ENCODE measurements around the gene HSPA1L.
"Not testable (repeated sequence)": the region's sequence is repeated elsewhere in the genome, so short reads cannot be mapped to it uniquely, and the experiment has no call there.

The HSPA1L gene

DNA sequence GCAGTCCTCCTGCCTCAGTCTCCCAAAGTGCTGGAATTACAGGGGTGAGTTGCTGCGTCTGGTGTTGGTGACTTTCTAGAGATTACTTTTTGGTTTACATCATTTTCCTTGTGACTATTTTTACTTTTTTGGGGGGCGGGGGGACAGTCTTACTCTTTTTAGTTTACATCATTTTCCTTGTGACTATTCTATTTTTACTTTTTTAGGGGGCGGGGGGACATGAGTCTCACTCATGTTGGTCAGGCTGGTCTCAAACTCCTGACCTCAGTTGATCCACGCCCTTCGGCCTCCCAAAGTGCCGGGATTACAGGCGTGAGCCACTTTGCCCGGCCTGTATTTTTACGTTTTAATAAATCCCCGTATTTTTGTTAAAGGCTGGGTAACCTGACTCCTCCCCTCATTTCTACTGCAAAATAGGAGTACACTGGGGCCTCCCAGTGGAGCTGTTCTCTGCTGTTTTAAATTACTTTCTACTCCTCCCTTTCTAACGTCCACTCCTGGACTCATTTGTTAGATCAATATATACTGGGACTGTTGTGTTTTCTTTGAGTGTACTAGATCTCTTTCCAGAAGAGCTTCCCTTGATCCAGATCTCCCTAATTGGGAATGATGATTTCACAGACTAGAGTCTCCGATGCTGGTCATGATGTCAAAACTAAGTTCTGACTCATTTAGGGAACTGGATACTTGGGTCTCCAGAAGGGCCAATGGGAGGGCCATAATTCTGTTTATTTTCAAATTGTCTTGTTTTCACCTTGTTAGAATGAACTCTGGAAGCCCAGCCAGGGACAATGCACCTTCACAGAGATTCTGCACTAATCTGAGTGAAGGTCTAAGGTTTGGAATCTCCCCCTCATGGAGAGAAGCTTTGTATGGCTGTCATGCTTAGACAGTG lies 21.6 kb upstream of the HSPA1L start:
- DNase-seq, result no peak

DNA sequence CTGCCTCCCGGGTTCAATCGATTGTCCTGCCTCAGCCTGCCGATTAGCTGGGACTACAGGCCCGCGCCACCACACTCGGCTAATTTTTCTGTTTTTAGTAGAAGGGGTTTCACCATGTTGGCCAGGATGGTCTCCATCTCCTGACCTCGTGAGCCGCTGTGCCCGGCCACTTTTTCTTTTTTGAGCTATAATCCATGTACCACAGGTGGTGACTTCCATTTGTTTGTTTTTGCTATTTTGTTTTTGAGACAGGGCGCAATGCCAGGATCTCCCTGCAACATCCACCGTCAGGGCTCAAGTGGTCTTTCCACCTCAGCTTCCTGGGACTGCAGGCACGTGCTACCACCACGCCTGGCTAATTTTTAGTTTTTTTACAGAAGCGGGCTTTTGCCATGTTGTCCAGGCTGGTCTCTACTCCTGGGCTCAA lies 21.0 kb upstream of the HSPA1L start:
- DNase-seq, result no peak

DNA sequence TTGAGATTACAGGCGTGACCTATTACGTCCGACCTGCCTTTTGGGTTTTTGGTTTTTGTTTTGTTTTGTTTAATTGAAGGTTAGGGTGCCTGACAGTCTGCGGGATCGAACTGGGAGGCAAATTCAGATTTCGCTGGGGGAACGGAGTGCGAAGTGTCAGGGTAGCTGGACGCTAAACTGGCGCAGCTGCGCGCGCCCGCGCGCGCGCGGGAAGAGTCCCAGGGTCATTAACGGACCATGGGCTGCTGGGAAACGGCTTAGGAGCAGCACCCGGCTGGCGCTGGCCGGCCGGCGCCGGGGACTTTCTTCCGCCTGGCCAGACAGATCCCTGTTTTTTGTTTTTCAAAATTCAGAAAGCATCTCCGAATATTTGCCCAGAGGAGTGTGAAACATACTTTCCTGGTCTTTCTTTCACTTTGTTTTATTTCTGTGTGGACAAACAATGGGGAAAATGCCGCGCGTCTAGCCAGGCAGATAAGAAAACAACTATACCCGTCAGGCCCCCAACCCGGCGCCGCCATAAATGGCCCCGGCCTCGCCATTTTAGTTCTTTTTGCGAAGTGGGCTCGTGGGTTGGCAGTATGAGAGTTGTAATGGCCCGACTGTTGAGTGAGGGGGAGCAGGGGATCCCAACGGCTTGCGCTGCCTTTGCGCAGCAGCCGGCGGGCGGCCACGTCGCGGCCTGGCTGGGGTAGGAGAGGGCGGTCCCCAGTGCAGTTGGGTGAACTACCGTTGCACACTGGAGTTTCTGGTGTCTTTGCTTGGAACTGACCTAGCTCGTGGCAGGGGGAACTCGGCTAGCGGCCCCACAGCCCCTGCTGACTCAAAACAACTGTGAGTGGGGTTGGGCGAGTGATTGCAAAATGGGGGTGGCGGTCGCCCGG lies 19.5 kb upstream of the HSPA1L start:
- peak; percentile 84 for DNase-seq

DNA sequence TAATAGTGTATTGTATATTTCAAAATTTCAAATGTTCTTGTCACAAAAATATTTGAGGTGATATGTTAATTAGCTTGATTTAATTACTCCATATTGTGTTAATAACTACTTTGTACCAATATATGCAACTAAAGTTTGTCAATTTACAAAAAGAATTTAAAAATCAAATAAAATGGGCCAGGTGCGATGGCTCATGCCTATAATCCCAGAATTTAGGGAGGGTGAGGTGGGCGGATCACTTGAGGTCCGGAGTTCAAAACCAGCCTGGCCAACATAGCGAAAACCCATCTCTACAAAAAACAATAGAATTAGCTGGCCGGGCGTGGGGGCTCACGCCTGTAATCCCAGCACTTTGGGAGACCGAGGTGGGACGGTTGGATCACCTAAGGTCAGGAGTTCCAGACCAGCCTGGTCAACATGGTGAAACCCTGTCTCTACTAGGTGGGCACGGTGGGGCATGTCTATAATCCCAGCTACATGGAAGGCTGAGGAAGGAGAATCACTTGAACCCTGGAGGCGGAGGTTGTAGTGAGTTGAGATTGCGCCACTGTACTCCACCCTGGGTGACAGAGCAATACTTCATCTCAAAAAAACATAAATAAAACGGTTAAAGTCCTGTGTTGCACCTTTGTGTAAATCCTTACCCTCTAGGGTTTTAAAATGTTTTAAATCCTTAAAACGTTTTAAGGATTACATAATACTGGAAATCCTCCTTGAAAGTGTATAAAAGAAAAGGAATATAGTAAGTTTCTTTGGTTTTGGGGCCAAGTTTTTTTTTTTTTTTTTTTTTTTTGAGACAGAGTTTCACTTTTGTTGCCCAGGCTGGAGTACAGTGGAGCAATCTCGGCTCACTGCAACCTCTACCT lies 16.5 kb upstream of the HSPA1L start:
- DNase-seq, result no peak

DNA sequence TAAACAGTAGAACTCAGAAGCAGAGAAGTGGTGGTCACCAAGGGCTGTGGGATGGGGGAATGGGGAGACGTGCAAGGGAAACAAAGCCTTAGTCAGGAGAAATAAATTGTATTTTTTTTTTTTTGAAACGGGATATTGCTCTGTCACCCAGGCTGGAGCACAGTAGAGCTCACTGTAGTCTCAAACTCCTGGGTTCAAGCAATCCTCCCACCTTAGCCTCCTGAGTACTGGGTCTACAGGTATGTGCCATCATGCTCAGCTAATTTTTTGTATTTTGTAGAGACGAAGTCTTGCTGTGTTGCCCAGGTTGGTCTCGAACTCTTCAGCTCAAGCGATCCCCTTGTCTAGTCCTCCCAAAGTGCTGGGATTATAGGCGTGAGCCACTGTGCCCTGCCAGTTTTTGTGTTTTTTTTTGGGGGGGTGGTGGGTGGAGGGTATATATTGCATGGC lies 15.8 kb upstream of the HSPA1L start:
- no peak for DNase-seq

DNA sequence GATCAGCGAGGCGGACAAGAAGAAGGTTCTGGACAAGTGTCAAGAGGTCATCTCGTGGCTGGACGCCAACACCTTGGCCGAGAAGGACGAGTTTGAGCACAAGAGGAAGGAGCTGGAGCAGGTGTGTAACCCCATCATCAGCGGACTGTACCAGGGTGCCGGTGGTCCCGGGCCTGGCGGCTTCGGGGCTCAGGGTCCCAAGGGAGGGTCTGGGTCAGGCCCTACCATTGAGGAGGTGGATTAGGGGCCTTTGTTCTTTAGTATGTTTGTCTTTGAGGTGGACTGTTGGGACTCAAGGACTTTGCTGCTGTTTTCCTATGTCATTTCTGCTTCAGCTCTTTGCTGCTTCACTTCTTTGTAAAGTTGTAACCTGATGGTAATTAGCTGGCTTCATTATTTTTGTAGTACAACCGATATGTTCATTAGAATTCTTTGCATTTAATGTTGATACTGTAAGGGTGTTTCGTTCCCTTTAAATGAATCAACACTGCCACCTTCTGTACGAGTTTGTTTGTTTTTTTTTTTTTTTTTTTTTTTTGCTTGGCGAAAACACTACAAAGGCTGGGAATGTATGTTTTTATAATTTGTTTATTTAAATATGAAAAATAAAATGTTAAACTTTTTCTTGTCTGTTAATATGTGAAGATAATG lies 14.7 kb upstream of the HSPA1L start:
- peak; percentile 59 for DNase-seq

DNA sequence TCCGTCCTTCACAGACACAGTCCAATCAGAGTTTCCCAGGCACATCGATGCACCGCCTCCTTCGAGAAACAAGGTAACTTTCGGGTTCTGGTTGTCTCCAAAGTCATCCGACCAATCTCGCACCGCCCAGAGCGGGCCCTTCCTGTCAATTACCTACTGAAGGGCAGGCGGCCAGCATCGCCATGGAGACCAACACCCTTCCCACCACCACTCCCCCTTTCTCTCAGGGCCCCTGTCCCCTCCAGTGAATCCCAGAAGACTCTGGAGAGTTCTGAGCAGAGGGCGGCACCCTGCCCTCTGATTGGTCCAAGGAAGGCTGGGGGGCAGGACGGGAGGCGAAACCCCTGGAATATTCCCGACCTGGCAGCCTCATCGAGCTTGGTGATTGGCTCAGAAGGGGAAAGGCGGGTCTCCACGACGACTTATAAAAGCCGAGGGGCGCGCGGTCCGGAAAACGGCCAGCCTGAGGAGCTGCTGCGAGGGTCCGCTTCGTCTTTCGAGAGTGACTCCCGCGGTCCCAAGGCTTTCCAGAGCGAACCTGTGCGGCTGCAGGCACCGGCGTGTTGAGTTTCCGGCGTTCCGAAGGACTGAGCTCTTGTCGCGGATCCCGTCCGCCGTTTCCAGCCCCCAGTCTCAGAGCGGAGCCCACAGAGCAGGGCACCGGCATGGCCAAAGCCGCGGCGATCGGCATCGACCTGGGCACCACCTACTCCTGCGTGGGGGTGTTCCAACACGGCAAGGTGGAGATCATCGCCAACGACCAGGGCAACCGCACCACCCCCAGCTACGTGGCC lies 12.4 kb upstream of the HSPA1L start, which contains the start of gene HSPA1B:
HSPA1B (plus strand) TSS at position 453 of the 794 bp plus-strand sequence; CDS start at position 666, 213 bp downstream.
- peak; percentile 100 for DNase-seq

DNA sequence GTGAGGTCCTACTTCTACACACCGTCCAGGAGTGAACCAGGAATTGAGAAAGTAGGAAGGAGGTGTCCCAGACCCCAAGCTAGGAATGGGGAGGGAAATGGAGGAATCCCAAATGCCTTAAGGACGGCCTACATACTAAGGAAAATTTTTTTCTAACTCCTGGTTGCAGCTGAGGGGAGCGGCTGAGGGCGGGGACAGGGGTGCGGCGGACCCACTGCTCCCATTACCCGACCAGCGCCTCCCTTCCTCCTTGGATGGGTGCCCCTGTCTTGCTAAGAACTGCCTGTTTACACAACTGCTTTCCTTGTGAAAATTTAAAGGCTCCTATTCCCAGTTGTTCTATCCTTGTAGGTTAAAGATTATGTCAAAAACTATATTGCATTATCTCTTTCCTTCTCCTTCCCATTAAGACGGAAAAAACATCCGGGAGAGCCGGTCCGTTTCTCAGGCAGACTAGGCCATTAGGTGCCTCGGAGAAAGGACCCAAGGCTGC lies 11.8 kb upstream of the HSPA1L start:
- DNase-seq, result peak; percentile 88

DNA sequence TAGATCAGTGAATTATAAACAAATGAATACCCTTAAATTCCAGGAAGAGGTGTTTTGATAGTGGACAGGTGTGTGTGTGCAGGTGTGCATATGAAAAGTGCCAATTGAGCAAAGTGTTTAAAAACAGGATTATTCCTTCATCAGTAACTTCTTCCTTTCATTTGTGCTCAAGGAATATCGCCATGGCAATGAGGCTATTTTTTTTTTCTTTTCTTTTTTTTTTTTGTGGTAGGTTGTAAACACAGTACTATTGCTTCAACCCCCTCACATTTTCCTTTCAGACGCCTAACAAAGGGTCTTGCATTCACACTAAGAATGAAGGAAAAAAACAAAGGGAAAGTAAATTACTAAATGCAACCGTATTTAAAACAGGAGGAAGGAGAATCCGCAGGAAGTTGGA lies 10.5 kb upstream of the HSPA1L start:
- no peak for DNase-seq

DNA sequence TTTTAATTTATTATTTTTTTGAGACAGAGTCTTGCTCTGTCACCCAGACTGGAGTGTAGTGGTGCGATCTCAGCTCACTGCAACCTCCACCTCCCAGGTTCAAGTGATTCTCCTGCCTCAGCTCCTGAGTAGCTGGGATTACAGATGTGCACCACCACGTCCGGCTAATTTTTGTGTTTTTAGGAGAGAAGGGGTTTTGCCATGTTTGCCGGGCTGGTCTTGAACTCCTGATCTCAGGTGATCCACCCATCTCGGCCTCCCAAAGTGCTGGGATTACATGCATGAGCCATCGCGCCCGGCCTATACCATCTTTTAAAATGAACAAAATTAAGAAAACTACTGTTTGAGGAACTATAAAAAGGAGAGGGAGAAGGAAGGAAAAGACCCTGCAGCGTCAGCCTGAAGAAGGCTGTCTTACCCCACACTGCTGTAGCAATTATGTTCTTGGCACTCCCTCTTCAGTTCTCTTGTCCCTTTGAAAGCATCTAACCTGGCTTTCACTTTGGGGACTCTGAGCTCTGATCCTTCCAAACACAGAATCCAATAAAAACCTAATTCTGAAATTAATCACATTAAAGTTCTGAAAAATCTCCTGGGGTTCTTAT lies 8.6 kb upstream of the HSPA1L start:
- DNase-seq, result not testable (repeated sequence)

DNA sequence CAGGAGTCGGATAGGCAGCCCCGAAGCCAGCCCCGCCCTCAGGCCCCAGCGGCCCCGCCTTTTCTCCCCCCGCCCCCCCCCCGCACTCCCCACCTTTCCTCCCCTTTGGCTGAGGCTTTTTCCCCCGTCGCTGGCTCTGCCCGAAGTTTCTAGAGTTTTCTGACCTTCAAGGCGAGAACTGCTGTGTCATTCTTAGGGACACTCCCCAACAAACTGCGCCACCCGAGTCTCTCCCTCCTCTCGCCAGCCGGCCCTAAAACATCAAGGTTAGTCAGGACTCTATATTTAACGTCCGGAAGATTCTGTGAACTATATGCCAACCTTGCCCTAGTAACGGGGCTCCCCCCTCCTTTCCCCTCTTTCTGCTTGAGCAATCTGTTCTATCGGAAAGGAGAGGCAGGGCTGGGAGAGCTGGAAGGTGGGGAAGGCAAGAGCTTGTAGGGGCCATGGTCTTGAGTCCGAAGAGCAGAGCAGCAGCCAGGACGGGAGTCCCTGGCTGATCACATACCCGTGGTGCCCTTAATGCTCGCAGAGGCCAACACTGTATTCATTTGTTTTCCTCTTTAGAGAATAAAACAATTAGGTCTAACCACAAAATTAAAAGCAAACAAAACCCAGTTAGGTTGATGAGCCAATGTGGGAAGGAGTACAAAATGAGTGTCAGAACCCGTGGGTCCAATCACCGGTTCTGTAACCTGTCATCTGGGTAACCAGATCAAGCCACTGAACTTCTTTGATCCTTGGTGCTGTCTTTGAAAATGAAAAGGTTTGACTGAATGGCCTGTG lies 7.1 kb upstream of the HSPA1L start:
- peak; percentile 75 for DNase-seq

DNA sequence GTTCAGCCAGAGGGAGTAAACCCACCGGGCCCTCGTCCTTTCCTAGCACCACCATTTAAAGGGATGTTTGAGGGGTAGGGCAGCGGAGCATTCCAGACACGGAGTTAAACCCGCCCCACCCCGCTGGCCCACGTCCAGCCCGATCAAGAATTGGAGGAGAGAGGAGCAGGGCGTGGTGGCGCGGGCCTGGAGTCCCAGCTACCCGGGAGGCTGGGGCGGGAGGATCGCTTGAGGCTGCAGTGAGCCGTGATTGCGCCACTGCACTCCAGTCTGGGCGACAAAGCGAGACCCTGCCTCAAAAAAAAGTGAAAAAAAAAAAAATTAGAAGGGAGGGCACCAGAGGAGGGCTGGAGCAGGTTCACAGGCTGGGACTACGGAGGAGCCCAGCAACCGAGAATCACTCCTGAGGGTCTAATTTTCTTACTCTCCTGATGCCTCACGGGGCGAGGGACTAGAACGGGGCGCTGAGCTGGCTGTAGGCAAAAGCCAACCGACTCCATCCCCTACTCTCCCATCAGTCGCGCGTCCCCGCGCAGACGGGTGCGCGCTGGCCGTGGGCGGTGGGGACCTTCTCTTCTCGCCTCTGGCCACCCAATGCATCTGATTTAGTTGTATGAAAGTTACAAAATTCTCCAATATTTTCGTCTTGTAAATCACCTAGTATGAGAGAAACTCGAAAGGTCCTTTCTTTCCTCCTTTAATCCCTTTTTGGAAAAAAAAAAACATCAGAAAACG lies 6.4 kb upstream of the HSPA1L start:
- DNase-seq, result peak; percentile 39

DNA sequence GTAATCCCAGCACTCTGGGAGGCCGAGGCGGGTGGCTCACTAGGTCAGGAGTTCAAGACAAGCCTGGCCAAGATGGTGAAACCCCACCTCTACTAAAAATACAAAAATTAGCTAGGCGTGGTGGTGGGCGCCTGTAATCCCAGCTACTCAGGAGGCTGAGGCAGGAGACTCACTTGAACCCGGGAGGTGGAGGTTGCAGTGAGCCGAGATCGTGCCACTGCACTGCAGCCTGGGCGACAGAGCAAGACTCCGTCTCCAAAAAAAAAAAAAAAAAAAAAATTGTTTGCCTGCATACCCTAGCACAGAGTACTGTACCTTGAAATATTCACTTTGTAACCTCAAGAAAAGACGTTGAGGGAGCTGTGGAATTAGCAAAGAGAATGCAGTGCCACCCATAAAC lies 5.3 kb upstream of the HSPA1L start:
- not testable (repeated sequence) for DNase-seq

DNA sequence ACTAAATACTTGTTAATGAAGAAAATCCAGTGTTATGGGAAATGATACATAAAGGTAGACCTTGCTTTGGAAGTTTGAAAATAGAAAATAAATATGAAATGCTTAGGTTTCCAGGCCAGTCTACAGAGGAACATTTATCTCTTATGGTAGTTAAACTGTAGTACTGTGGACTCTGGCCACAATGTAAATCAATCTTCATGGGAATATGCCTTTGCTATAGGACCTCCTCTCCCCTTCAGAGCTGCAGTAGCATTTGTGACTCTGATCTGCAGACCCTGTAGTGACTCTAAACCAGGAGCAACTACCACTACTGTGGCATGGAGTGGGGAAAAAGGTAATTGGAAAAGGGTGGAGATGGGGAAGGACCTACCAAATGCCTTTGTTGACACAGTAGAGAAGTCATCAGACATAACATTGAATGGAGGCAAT lies 4.8 kb upstream of the HSPA1L start:
- no peak for DNase-seq

DNA sequence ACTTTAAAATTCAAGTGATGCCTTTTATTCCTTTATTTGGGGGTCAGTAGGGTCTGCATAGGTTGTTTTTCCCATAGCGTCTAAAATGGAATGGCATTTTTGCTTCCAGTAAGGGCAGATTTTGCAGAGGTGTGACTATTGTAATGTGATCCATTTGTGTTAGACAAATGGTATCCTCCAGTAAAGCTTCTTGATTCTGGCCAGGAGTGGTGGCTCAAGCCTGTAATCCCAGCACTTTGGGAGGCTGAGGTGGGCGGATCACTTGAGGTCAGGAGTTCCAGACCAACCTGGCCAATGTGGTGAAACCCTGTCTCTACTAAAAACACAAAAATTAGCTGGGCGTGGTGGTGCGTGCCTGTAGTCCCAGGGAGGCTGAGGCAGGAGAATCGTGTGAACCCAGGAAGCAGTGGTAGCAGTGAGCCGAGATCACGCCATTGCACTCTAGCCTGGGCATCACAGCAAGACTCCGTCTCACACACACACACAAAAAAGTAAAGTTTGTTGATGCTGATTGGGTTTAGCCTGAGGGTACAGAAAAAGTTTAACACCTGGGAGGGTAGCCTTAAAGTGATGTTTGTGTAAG lies 2.9 kb upstream of the HSPA1L start:
- not testable (repeated sequence) for DNase-seq

DNA sequence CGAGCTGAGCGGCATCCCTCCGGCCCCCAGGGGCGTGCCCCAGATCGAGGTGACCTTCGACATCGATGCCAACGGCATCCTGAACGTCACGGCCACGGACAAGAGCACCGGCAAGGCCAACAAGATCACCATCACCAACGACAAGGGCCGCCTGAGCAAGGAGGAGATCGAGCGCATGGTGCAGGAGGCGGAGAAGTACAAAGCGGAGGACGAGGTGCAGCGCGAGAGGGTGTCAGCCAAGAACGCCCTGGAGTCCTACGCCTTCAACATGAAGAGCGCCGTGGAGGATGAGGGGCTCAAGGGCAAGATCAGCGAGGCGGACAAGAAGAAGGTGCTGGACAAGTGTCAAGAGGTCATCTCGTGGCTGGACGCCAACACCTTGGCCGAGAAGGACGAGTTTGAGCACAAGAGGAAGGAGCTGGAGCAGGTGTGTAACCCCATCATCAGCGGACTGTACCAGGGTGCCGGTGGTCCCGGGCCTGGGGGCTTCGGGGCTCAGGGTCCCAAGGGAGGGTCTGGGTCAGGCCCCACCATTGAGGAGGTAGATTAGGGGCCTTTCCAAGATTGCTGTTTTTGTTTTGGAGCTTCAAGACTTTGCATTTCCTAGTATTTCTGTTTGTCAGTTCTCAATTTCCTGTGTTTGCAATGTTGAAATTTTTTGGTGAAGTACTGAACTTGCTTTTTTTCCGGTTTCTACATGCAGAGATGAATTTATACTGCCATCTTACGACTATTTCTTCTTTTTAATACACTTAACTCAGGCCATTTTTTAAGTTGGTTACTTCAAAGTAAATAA lies 2.2 kb upstream of the HSPA1L start:
- not testable (repeated sequence) for DNase-seq

DNA sequence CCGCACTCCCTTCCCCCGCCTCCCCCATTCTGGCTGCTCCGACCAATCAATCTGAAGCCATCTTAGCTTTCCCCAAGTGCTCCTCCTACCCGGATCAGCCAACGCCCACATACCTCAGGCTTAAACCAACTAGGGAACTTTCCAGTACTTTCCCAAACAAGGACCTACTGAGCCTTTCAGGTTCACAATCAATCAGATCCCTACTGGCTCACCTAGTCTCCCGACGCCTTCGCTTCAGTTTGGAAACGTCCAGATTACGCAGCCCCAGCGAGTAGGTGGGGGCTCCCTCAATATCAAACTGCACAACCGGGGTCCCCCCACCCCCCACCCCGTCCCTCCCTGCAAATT lies 432 bp downstream of the HSPA1L start:
- DNase-seq, result peak; percentile 99

DNA sequence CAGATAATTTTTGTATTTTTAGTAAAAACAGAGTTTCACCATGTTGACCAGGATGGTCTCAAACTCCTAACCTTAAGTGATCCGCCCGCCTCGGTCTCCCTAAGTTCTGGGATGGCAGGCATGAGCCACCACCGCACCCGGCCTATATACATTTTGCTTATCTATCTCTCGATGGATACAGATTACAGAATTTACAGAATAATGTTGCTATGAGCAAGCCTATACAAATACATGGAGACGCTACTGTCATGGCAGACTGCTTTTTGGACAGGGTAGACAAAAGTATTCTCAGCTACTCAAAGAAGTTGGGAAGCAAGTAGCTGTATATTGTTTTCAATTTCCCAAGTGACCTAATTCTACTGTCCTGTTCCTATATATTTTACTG lies 1.6 kb downstream of the HSPA1L start:
- DNase-seq, result no peak

Measured in fibroblast of skin of right quadriceps (primary cell).